AG04449 (cell line): ENCODE measurements around the gene PLD3.

ENCODE experiments used
- CTCF ChIA-PET: fragments of 350-600 bp; formaldehyde crosslinking; extraction: SDS; loops from one replicate; lab custom pipeline; 2021; ENCODE audit warnings: antibody characterized with exemption; lab: Yijun Ruan, JAX
- POLR2A ChIA-PET: fragments of 400-600, 350-600 bp; formaldehyde crosslinking; extraction: SDS; loops from one replicate; lab custom pipeline; 2020; ENCODE audit warnings: antibody characterized with exemption, inconsistent platforms; lab: Yijun Ruan, JAX
- DNase-seq: peaks from one replicate; pipeline ENCODE4 v3.0.0-alpha.2; 2010; ENCODE audit warnings: low read depth, low spot score
- H3K4me3 ChIP-seq: 2 replicates; pipeline ENCODE4 v1.5.1; 2011; ENCODE audit warnings: low read depth, mild to moderate bottlenecking, control low read depth, low read length
- CTCF ChIP-seq: IDR thresholded peaks from one replicate; pipeline ENCODE4 v1.5.1; 2011; ENCODE audit warnings: mild to moderate bottlenecking, moderate library complexity, low read length, control low read depth, inconsistent platforms; ENCODE audit not compliant: insufficient read depth; ENCODE audit errors: missing control alignments

The PLD3 gene

GRCh38 chr19:40414542-40415535 is 66.3 kb downstream of the PLD3 start:
- DNase-seq: no peak
- H3K4me3 ChIP-seq: no peak overlapping the region
- ChIA-PET CTCF (interaction anchor here (0.9 to 2.5 kb wide), 5 partner anchors 8 to 109 kb away, joined by 3 to 14 read pairs (median 3); partner anchors contain the start of gene SERTAD1), POLR2A (interaction anchor here (1.2 kb wide), 1 partner anchor 11 kb away, joined by 4 read pairs; the partner anchor contains the start of gene SERTAD1)
- TF ChIP-seq CTCF: no peak

- DNase-seq: no peak
- CTCF ChIA-PET: interaction anchor here (1.1 to 1.6 kb wide), 5 partner anchors 9 to 110 kb away, joined by 3 to 5 read pairs (median 3); partner anchors contain the start of gene SERTAD1
- POLR2A ChIA-PET: interaction anchor here (0.7 kb wide), 1 partner anchor 10 kb away, joined by 3 read pairs; no protein-coding TSS in a partner anchor
- no peak overlapping the region for H3K4me3 ChIP-seq
- TF ChIP-seq CTCF: no peak
Measured at GRCh38 chr19:40415768-40416167, 67.3 kb downstream of the PLD3 start.

- no peak overlapping the region for H3K4me3 ChIP-seq
- DNase-seq: no peak
- TF ChIP-seq CTCF: no peak
- ChIA-PET CTCF (interaction anchor here (0.6 to 1.6 kb wide), 6 partner anchors 7 to 218 kb away, joined by 3 to 5 read pairs (median 3); partner anchors contain the start of gene SERTAD1), POLR2A (interaction anchor here (1.2 kb wide), 1 partner anchor 9 kb away, joined by 3 read pairs; no protein-coding TSS in a partner anchor)
Measured at GRCh38 chr19:40416918-40417642, 68.6 kb downstream of the PLD3 start.

- DNase-seq: no peak
- ChIA-PET CTCF (interaction anchor here (0.6 to 1.3 kb wide), 2 partner anchors 113 to 217 kb away, joined by 3 read pairs; no protein-coding TSS in a partner anchor), POLR2A (interaction anchor here (1.2 kb wide), 1 partner anchor 9 kb away, joined by 3 read pairs; no protein-coding TSS in a partner anchor)
- no peak for TF ChIP-seq CTCF
- no peak overlapping the region for H3K4me3 ChIP-seq
Measured at GRCh38 chr19:40417643-40417981, 69.1 kb downstream of the PLD3 start.

GRCh38 chr19:40418040-40418439 is 69.5 kb downstream of the PLD3 start:
- ChIA-PET POLR2A (interaction anchor here (0.6 to 1.2 kb wide), 2 partner anchors 10 to 894 kb away, joined by 3 to 4 read pairs; no protein-coding TSS in a partner anchor), CTCF (interaction anchor here (1.3 kb wide), 1 partner anchor 217 kb away, joined by 3 read pairs; no protein-coding TSS in a partner anchor)
- H3K4me3 ChIP-seq: no peak overlapping the region
- DNase-seq: no peak
- TF ChIP-seq CTCF: no peak
